HG03457 (cell line): ENCODE results near the gene MRNIP.

Experiments
- ATAC-seq: cut with Tn5 transposase; IDR thresholded peaks from one replicate; pipeline ENCODE4 v1.9.1; 2021; ENCODE audit warnings: moderate number of reproducible peaks; ENCODE audit not compliant: unreplicated experiment

The MRNIP gene

GRCh38 chr5:179858586-179859427 is at the start of gene MRNIP:
TSS of gene MRNIP (minus strand) at chr5:179858817. CDS start at chr5:179858796, 21 bp downstream.
- ATAC-seq = peak; percentile 93

GRCh38 chr5:179907556-179908324 is 49.1 kb upstream of the MRNIP start, which contains the start of gene TBC1D9B:
TSS of gene TBC1D9B (minus strand) at chr5:179907897. CDS start at chr5:179907821, 76 bp downstream.
- ATAC-seq = peak; percentile 76

DNA sequence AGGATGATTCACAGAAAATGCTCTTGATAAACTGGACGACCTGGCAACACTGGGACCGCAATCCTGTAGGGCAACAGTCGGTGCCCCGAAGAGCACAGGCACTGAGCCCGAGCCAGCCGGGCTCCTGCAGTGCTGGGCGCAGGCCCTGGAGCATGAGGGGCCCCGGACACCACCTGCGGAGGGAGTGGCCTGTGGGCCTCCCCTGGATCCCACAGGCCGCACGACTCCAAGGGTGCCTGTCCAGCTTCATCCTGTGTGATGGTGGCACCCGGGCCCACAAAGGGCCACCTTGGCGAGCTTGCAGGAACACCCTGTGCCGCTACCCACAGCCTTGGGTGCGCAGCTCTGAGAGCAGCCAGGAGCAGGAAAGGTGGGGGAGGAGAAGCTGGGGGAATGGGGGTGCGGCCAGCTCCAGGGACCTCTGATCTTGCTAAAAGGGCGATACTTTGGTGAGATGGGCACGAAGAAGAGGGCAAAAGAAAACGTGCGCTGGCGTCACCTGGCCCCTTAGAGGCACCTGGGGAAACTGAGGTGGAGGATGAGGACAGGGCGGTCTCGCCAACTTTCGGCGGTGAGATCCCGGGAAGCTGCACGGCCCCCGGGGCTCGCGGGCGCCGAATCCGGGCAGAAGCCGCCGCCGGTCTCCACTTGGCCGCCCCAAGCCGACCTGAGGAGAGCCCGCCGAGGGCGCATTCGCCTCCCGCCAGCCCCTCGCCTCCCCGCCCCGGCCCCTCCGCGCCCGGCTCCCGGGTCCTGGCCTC is 48.4 kb upstream of the MRNIP start:
- no peak for ATAC-seq

DNA sequence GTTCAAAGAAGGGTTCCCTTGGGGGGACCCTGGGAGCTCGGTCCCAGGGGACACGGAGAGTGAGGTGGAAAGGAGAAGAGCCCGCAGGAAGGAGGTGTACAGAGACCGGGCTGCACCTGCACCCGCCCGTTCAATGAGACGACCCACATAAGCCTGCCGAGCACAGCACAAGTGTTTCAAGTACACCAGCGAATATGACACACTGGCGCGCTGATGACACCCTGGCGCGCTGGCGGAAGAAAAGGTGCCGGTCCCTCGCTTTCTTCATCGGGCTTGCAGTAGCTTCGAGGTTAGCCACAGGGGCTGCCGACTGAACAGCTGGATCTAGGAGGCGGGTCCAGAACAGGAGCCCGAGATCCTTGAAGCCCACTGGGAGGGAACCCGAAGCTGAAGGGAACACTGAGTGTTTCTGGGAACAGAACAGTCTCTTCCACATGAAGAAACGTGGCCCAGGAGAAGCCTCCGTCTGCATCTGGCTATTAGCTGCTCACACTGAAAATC is 47.7 kb upstream of the MRNIP start:
- ATAC-seq = no peak

DNA sequence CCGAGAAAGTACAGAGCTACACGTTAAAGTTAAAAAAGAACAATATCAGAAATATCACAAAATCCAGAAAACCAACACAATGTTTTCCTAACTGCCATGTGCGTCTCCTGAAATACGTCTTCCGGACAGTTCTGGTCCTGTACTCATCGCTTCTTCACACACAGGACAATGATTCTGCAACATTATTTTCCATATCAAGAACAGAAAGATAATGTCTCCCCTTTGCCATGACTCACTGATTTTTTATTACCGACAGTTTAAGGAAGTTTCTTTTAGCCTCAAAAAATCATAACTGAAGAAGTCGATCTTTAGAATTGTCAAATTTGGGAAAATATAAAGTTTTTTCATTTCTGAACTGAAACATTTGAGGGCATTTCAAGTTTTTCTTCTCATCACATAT is 46.5 kb upstream of the MRNIP start:
- no peak for ATAC-seq

- ATAC-seq = no peak
Measured at GRCh38 chr5:179904463-179905160, 46.0 kb upstream of the MRNIP start.

DNA sequence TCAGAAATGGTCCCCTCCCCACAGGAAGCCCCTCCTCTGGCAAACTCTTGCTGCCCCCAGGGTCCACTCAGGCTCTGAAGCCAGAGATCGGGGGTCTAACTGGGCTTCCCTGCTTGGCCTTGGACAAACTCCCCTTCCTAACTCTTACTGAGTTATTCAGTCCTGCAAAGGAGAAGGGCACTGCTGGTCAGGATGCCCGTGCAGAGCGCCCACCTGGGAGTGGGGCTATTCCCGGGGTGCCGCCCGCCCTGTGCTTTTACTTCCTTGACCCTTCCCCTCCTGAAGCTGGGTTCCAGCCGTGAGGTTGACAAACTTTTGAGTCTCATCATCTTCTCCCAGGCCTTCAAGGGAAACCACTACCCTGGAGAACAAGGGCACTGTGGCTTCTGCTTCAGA is 44.1 kb upstream of the MRNIP start:
- ATAC-seq = no peak

- ATAC-seq = no peak
Measured at GRCh38 chr5:179901915-179902762, 43.5 kb upstream of the MRNIP start.

- no peak for ATAC-seq
Measured at GRCh38 chr5:179901462-179901861, 42.8 kb upstream of the MRNIP start.

DNA sequence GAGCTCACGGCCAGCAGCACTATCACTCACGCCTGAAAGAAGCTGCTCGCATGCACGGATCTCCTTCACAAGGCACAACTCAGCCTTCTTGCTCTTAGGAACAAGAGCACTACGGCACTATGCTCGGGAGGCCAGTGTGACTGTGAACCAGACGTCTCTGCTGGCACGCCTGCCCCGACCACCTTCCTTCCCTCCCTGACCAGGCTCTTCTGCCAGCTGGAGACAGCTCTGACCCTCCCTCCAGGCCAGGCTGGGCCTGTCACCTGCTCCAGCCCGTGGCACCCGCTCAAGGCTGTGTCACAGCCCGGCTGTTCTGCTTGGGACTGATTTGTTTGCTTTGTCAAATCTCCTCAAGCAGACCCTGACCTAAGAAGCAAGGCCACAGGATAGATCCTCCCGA is 42.1 kb upstream of the MRNIP start:
- no peak for ATAC-seq

GRCh38 chr5:179900206-179900605 is 41.6 kb upstream of the MRNIP start:
- no peak for ATAC-seq

DNA sequence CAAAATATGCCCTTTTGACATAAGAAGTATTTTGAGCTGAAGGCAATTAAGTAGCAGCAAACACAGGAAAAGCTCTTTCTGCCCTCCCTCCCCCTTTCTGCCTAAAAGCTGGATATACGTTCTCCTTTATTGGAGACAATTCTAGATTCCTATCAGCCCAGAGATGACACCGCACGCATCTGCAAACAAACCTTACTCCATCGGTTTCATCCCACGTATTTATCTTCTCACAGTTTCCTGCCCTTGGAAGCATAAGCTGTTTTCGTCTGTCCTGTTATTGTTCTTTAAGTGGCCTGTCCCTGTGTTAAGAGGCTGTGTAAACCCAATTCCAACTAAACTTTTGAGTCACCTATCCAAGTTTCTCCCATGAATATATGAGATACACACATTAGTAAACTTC is 37.2 kb upstream of the MRNIP start:
- no peak for ATAC-seq

DNA sequence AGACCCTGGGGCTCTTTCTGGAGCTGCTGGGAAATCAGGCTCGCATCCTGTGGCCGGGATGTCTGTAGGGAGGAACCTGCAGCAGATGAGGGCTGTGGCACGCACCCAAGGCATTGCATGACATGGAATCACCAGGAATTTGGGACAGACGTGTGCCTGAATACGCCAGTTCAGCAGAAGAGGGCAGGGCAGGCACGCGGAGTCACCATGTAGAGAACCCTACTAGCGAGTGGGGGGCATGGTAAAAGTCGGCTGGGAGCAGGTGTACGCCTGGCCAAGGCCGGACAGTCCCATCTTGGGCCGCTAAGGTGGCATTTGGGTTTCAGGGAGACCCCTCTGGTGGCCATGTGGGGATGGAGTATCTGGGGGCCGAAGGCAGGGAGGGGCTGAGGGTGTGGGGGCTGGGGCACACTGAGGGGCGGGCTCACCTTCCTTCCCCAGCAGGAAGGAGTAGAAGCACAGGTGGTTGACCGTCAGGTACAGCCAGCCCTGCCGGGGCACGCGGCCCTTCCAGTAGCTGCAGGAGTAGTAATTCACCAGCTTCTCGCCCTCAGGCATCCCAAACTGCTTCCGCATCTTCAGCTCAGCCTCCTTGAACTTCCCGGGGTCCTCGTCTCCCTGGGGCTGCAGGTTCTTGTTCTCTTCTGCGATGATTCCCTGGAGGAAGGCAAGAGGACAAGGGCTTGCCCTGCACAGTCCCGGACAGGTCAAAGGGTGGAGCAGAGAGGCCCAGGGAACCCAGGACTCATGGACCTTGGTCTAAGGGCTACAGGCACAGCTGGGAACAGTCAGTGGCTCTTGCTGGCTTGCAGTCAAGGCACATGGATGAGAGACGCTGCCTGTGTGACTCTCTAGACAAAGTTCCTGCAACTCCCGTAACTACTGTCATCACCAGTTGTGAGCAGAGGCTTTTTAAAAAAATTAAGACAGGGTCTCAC is 35.6 kb upstream of the MRNIP start:
- no peak for ATAC-seq

DNA sequence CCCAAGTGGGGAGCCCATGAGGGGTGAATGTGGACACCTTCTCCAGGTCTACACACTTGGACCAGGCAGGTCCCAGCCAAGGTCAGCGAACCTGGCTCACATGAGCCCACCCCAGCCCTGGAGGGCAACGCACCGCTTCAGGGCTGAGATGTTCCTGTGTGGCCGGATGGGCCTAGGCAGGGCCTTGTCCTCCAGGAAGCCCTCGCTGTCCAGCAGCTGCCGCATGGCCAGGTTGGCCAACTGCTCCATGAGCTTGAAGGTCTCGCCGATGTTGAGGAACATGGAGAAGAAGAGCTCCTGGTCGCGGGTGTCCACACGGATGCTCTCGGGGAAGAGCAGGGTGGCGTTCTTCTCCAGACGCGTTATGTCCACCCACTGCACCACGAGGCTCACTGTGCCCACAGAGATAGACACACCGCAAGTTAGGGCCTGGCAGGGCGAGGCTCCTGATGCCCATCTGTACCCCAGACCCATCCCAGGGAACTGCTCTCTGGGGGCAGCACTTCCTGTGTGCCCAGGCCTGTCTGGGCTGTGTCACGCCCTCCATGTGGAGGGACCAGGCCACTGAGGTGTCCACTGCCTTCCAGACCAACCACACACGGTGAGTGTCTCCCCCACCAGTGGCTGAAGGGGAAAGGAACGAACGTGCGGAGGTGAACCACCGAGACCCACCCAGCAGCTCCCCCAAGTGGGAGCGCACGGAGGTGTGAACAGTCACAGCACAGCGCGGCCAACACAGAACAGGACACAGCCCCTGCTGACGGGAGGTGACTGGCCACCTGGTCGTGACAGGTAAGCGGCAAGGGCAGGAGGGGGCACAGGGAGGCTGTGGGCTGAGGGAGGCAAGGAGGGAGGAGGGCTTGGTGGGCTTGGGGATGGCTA is 34.7 kb upstream of the MRNIP start:
- no peak for ATAC-seq

GRCh38 chr5:179892255-179892654 is 33.6 kb upstream of the MRNIP start:
- ATAC-seq = no peak

GRCh38 chr5:179890751-179891682 is 32.4 kb upstream of the MRNIP start:
- ATAC-seq = no peak
